ENCODE data around the gene IL12B.
"Not testable (repeated sequence)": the region's sequence is repeated elsewhere in the genome, so short reads cannot be mapped to it uniquely, and the experiment has no call there.

The IL12B gene

GRCh38 chr5:159273923-159274322, 56.4 kb downstream of the IL12B start:
- DNase-seq (ENCODE audit: low read depth, low spot score): no peak
- ChIA-PET POLR2A (no interaction called here), CTCF (interaction anchor here (1.4 to 2.4 kb wide), 2 partner anchors 13 to 116 kb away, joined by 3 to 9 read pairs; no protein-coding TSS in a partner anchor)
- TF ChIP-seq CTCF (IDR thresholded peaks at IDR 0.05; ENCODE audit: insufficient read depth, low read length, missing control alignments): no peak
- H3K4me3 ChIP-seq (ENCODE audit: low read depth, low read length): no peak overlapping the region

- H3K4me3 ChIP-seq (ENCODE audit: low read depth, low read length): no peak overlapping the region
- POLR2A ChIA-PET: no interaction called here
- CTCF ChIA-PET: no interaction called here
Observed at GRCh38 chr5:159269723-159270122, 60.6 kb downstream of the IL12B start.

GRCh38 chr5:159266764-159267163, 63.5 kb downstream of the IL12B start:
- CTCF ChIA-PET: interaction anchor here (1.9 kb wide), 1 partner anchor 110 kb away, joined by 13 read pairs; no protein-coding TSS in a partner anchor
- DNase-seq (ENCODE audit: low read depth, low spot score); H3K4me3 ChIP-seq (ENCODE audit: low read depth, low read length); POLR2A ChIA-PET: not testable (repeated sequence)

More at GRCh38 chr5:159269723-159270122, 60.6 kb downstream of the IL12B start:
- DNase-seq (ENCODE audit: low read depth, low spot score): no peak
- TF ChIP-seq CTCF (IDR thresholded peaks at IDR 0.05; ENCODE audit: insufficient read depth, low read length, missing control alignments): no peak

Measured in AG04449 (cell line).